ENCODE data around the gene ZCCHC13.
A peak's percentile ranks its signal among the peaks of the same experiment; 100 is the strongest.
"Not testable (repeated sequence)": the region's sequence is repeated elsewhere in the genome, so short reads cannot be mapped to it uniquely, and the experiment has no call there.

The ZCCHC13 gene

DNA sequence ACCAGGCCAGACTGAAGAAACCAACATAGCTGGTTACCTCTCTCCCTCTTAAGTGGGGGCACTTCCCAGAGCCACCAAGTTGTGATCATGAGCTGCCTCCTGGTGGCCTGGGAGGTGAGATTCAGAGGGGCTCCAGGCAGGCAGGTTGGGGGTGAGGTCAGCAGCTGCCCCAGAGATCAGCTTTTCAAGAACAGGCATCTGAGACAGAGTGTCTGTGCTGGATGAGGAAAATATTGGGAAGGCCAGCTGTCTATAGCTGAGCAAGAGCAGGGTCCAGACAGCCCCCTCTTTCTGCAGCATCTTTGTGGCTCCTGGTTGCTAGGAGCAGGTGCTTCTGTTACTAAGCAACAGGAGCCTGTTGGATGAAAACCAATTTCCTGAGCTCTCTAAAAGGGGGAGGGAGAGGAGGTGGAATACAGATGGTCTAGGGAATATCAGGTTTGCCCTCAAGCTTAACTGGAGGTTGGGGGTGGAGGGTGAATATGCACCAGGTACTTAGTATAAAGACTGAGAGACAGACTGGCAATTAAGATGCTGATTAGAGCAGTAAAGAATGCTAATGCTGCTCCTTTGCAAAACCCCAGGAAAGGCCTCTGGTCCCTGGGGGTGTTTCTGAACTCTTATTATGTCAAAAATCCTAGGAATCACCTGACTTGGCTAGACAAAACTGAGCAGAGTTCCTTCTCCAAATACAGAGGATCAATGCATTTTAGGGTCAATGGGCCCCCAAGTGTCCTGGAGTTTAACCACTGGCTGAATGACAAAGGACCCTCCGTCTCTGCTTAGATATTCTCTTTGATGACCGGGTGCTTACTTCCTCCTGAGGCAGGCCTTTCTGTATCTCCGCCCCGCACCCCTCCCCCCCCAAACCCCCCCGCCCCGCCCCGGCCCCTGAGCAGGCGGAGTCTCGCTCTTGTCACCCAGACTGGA, 21.4 kb downstream of the ZCCHC13 start:
- peak; percentile 22 for DNase-seq

DNA sequence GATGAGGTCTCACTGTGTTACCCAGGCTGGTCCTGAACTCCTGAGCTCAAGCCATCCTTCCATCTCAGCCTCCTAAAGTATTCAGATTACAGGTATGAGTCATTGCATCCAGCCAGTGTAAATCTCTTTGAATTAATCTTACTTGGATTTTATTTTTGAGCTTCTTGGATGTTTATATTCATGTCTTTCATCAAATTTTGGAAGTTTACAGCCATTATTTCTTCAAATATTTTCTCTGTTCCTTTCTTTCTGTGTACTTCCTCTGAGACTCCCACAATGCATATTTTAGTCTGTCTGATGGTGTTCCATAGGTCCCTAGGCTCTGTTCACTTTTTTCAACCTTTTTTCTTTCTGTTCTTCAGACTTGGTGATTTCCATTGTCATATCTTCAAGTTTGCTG, 34.9 kb downstream of the ZCCHC13 start:
- DNase-seq, result no peak

DNA sequence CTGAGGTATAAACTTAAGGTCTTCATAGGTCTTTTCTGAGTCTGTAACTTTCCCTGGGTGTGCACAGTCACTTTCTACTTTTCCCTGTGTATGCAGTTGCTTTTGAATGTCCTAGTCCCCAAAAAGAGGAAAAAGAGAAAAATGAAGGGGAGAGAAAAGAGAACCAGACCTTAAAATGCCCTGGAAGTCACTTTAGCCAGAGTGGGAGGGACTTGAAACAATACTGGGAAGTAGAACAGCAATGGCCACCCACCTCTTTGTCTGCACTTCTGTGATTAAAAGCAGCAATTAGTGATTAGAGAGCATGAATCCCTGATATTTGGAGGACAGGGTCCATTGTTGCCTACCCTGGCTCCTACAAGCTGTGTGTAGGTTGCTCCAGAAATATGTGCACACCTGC, 36.1 kb downstream of the ZCCHC13 start:
- no peak for DNase-seq

DNA sequence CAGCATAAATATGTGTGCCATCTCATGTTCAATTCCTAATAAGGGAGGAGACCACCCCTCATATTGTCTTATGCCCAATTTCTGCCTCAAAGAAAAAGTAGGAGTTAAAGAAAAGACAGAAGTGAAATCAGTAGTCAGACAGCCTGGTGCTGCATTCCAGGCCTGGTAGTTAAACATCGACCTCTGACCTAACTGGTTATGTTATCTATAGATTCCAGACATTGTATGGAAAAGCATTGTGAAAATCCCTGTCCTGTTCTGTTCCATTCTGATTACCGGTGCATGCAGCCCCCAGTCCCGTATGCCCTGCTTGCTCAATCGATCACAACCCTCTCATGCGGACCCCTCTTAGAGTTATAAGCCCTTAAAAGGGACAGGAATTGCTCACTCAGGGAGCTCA, 38.2 kb downstream of the ZCCHC13 start:
- not testable (repeated sequence) for DNase-seq

DNA sequence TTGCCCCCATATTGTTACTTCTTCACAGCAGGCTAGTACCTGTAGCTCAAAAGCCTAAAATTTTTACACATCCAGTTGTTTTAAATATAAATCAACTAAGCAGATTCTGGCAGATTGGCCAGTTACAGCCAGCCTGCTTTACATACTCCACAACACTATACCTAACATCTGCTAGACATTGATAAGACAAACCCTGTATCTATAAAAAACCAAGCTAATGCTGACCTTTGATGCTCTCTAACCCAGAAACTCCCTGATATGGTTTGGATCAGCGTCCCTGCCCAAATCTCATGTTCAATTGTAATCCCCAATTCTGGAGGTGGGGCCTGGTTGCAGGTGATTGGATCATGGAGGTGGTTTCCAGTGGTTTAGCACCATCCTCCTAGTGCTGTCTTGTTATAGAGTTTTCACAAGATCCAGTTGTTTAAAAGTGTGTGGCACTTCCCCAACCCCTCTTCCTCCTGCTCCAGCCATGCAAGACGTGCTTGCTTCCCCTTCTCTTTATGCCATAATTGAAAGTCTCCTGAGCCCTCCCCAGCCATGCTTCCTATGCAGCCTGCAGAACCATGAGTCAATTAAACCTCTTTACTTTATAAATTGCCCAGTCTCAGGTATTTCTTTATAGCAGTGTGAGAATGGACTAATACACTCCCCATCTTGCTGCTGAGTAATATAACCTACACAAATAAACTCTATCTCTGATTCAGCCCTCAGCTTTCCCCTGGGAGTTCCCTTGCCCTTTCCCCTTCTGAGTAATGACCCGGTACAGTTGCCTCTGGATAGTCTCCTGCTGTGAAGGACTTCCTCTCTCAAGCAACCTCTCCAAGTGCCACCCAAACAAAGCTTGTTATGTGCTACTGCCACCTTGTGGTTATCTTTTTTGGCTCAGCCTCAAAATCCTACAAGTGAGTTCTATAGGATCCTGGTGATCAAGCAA, 39.6 kb downstream of the ZCCHC13 start:
- peak; percentile 34 for DNase-seq

DNA sequence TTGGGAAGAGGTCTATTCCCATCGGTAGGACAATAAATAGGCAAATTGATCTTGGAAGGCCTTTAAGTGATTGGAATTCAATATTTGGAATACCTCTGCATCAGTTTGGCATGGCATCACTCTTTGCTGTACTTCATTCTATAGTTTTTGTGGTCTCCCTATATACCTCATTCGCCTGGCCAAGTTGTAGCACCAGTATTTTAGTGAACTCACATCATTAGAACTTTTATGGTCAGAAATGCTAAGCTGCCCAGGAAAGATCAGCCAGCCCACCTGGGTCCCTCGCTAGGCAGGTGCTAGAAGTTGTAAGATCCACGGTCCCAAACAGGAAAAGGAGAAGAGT, 40.3 kb downstream of the ZCCHC13 start:
- DNase-seq, result no peak

DNA sequence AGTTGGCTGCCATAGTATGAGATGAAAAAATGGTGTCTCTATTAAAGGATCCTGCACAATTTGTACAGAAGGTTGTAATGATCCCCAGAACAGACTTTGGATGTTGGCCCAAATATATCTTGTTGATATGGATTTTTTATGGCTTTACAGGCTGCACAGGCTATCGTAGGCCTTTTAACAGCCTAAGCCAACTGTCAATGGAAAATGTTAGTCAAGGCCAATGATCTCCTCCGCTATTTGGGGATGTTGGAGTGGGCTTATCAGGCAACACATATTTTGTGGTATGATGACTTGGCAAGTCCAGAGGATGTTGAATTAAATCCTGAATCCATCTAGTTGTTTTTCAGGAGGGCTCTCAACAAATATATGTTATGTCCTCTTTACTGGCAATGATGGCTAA, 42.1 kb downstream of the ZCCHC13 start:
- DNase-seq, result no peak

DNA sequence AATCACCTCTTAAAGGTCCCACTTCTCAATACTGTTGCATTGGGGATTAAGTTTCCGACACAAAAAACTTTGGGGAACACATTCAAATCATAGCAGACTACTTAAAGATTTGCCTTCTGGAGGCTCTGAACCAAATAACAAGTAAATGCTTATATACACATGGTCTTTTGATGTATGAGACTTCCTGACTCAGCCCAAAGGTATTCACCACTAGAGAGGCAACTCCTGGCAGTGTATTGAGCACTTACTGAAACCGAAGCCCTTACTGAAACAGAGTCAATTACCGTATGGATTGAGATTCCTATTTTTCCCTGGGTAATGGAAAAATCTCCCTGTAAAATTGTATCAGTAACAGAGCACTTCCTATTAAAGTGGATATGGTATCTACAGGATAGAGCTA, 45.4 kb downstream of the ZCCHC13 start:
- no peak for DNase-seq

DNA sequence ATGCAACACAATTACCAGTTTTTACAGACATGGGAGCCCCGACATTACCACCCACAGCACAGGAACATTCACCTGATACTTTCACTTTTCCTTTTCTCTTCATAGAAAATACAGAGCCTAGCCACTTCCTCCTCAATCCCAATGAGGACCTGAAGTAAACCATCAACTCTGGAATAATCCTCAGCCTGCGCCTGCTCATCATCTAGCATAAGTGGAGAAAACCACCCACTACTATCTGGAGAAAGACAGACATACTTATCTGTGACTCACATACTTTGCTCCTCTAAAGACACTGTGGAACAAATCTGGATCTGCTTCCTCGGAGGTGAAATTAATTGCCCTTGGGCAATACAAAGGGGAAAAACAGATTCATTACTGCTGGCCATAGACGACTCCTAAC, 47.8 kb downstream of the ZCCHC13 start:
- no peak for DNase-seq

DNA sequence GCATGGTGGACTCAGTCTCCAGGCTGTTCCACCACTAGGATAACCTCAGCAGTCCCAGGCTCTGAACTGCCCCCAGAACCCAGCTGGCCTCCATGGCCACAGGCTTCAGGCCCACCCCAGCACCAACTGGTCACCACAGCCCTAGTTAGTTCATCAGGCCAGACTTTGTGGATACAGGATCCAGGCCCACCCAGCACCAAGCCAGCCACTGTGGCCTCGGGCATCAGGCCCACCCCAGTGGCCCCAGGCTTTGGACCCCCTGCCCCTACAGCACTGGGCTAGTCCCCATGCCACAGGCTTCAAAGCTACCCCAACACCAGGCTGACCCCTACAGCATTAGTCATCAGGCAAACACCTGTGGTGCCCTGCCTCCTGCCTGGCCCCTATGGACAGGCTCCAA, 50.0 kb downstream of the ZCCHC13 start:
- DNase-seq, result no peak

Measured in stimulated activated CD8-positive, alpha-beta memory T cell treated with anti-CD3 and anti-CD28 coated beads, Interleukin-4, amount 100 ng/mL, for 48 hours (primary cell).